Measurements from ENCODE around the gene PTGR3.

DNA sequence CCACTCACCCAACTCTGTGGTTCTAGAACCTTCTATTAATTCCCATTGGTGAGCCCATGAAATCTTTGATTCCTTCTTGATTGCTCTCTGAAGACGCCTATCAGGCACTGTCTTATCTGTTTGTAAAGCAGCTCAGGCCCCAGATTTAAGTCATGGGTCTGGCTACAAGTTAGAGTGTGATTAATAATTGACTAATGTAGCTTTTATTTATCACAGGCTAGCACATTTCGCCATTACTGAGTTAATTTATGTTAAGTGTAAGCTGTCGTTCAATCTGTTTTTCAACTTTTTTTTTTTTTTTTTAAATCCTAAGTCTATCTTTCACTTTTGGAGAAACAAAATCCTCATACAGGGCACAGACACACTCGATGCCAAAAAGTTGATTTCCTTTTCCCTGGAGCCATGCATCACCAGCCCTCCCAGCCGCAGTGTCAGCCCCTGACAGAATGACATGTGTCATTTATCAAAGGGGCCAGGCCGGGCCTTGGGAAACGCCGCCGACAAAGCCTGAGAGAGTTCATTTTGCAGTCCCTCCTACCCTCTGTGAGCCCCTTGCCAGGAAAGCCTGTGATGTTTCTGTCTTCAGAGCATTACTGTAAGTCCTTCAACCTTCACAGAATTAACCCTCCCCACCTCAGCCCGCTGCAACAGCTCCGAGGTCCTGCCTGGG lies 17.5 kb upstream of the PTGR3 start:
- TF ChIP-seq POLR2A (IDR thresholded peaks at IDR 0.05), result no peak
- TF ChIP-seq, protein P1, sequence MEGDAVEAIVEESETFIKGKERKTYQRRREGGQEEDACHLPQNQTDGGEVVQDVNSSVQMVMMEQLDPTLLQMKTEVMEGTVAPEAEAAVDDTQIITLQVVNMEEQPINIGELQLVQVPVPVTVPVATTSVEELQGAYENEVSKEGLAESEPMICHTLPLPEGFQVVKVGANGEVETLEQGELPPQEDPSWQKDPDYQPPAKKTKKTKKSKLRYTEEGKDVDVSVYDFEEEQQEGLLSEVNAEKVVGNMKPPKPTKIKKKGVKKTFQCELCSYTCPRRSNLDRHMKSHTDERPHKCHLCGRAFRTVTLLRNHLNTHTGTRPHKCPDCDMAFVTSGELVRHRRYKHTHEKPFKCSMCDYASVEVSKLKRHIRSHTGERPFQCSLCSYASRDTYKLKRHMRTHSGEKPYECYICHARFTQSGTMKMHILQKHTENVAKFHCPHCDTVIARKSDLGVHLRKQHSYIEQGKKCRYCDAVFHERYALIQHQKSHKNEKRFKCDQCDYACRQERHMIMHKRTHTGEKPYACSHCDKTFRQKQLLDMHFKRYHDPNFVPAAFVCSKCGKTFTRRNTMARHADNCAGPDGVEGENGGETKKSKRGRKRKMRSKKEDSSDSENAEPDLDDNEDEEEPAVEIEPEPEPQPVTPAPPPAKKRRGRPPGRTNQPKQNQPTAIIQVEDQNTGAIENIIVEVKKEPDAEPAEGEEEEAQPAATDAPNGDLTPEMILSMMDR (IDR thresholded peaks at IDR 0.05), result no peak
